GM21515 (cell line): Measurements from ENCODE around the gene DNAH2.
"Not testable (repeated sequence)": the region's sequence is repeated elsewhere in the genome, so short reads cannot be mapped to it uniquely, and the experiment has no call there.

Source experiments
- ATAC-seq: cut with Tn5 transposase; IDR thresholded peaks from one replicate; pipeline ENCODE4 v1.9.1; 2021; ENCODE audit not compliant: unreplicated experiment

The DNAH2 gene

DNA sequence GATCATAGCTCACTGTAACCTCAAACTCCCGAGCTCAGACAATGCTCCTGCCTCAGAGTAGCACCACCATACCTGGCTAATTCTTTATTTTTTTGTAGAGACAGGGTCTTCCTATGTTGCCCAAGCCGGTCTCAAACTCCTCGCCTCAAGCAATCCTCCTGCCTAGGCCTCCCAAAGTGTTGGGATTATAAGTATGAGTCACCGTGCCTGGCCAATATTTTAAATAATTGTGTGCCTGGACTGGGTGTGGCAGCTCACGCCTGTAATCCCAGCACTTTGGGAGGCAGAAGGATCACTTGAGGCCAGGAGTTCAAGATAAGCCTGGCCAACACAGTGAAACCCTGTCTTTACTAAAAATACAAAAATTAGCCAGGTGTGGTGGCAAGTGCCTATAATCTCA, 146.8 kb downstream of the DNAH2 start:
- not testable (repeated sequence) for ATAC-seq

- no peak for ATAC-seq
These were observed 147.6 kb downstream of the DNAH2 start for GRCh38 chr17:7864995-7865650.

GRCh38 chr17:7867881-7868329, 150.4 kb downstream of the DNAH2 start:
- no peak for ATAC-seq

DNA sequence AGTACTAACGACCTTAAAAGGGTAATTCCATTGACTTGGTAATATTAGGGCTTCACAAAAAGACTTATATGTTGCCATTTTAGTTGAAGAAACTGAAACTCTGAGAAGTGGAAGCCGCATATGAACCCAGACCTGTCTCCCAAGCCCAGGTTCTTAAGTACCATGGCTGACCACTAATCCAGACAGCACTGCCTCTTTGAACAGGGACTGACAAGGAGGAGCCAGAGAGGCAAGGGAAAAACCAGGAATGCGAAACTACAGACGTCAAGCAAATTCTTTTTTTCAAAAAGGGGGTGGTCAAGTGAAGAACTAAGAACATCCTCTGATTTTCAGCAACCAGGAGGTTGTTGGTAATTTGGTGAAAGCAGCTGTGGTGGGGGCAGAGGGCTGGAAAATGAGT, 155.5 kb downstream of the DNAH2 start:
- no peak for ATAC-seq

DNA sequence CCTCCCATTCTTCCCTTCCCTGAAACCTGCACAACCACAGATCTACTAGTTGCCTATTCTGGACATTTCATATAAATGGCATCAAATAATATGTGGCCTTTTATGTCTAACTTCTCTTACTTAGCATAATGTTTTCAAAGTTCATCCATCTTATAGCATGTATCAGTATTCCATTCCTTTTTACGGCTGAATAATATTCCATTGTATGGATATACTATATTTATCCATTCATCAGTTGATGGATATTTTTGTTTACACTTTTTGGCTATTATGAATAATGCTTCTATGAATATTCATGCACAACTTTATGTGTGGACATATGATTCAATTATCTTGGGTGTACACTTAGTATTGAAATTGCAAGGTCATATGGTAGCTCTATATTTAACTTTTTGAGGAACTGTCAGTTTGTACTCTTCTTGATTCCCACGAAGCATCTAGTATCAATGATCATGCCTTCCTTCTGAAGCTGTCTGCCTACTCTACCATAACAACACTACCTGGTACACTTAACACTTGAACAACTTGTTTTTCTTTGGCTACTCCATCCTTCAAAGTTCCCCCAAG, 158.3 kb downstream of the DNAH2 start:
- ATAC-seq = no peak

DNA sequence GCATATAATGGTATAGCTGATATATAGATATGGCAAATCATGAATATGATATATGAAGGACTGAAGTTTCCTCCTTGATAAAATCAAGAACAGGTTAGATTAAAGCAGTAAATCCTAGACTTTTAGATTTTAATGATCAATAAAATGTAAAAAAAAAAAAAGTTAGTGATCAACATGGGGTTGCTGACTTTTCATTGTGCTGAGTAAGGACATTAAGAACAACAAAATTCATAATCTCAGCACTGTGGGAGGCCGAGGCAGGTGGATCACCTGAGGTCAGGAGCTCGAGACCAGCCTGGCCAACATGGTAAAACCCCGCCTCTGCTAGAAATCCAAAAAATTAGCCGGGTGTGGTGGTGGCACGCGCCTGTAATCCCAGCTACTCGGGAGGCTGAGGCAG, 160.7 kb downstream of the DNAH2 start:
- ATAC-seq = no peak

DNA sequence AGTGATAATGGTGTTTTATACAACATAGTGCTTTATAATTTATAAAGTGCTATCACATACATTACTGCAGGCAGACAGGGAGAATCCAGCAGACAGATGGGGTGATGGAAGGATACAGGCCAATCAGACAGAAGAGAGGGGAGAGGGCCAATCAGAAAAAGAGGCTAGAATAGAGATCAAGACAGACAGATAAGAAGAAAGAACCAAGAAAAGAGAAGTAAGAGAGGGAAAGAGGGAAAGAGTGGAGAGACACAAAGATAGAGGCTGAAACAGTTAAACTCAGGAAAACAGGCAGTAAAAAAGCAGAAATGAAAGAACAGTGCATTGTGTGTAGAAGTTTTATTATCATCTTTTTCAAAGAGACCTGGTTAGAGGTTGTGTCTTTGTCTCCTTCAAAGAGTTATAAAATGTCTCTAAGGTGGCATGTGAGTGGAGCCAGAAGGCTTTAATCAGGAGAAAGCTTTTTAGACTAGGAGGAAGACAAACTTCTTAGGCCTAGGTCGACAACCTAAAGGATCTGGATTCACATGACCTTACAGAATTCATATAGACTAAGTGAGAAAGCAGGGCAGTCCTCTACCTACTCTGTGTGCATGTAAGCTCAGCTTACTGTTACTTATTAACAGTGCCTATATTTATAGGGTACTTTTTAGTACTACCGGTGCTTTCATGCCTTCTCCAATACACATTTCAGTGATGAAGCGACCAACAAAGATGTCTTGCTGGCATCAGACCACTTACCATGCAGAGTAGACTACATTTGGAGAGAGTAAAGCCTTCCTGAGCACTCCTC, 162.7 kb downstream of the DNAH2 start:
- no peak for ATAC-seq

- ATAC-seq = no peak
These were observed 163.9 kb downstream of the DNAH2 start for GRCh38 chr17:7881276-7882054.

GRCh38 chr17:7882068-7882467, 164.5 kb downstream of the DNAH2 start:
- no peak for ATAC-seq

DNA sequence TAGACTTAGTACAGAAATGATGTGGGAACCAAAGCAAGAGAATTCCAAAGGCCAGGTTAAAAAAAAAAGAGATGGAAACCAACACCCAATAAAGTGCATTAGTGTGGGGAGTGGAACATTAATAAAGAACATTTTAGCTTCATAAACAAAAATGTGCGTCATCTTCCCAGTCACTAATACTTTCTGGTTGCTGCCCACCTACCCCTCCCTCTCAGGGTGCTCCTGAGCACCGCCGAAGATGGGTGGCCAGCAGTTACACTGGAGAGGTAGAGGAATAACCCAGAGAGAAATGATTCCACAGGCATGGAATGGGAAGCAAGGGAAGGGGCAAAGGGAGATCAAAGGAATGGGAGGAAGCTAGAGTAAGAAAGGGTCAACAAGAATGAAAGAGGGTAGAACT, 165.1 kb downstream of the DNAH2 start:
- ATAC-seq = no peak
